NCI-H1694 (cell line): ENCODE data around the gene PODN.

Experiments
- DNase-seq: peaks from one replicate; lab custom pipeline; 2025; lab: John Stamatoyannopoulos, UW

PODN gene

DNA sequence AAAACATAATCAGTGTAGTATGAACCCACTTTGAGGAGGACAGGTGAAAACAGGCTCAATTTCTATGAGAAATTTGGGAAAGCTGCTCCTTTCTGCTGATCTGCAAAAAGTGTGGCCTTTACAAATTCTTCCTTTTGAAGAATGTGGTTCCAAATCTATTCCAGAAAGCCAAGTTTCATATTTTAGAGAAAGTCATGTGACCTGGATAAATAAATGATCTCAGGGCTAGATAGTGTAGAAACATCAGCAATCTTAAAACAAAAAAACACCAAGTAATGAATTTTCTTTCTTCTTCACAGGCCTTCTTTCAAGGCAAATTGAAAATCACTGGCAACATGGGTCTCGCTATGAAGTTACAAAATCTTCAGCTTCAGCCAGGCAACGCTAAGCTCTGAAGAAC is 11.7 kb upstream of the PODN start:
- no peak for DNase-seq

DNA sequence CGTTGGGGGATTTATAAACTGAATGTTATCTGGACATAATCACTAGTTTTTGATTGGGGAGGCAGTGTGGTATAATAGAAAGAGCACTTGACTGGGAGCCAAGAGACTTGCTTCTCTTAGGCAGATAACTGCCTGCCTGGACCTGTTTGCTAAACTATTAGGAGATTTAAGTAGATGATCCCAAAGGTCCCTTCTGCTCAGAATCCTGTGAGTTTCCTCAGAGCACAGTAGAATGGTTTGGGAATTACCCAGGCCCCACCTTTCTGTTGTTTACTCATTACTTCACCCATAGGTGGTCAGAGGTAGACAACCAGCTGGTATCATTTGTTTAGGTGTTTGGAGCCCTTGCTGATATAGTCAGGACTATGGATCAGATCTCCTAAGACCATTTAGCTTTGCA is 10.3 kb upstream of the PODN start:
- no peak for DNase-seq

DNA sequence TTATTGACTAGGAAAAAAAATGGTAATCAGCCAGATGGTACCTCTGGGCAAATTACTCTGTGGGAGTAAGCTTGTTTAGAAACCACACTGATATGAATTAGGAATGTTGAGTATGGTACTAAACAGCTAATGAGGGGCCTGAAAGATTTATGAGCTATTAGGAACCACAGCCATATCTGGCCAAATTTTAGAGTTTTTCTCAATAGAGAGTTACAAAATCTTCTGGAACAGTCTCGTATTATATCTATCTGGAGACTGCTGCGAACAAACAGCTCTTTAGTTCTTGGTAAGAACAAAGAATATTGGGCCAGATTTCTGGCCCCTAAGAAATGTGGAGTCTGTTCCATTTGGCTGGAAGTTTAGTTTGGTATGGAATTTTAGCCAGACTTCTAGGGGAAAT is 4.9 kb upstream of the PODN start:
- peak; percentile 41 for DNase-seq

DNA sequence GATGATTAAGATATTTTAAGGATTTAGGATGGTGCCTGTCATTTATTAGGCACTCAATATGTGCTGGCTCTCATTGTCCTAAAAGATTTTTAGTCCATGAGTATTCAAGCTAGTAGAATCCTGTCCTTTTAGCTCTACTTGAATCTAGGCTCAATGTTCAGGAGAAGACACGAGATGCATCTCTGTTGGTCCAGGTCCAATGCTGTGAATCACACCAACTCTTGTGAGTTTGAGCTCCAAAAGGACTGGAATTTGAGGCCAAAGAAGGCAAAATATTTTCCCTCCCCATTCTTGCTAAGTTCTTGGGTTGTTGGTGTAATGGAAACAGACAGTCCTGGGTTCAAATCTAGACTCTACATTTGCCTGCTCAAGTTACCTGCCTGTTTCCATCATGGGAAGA is 1.4 kb upstream of the PODN start:
- DNase-seq = no peak

- no peak for DNase-seq
Observed at GRCh38 chr1:53061123-53061858, 722 bp upstream of the PODN start.

- DNase-seq = no peak
Observed at GRCh38 chr1:53062708-53063591, 937 bp downstream of the PODN start.

DNA sequence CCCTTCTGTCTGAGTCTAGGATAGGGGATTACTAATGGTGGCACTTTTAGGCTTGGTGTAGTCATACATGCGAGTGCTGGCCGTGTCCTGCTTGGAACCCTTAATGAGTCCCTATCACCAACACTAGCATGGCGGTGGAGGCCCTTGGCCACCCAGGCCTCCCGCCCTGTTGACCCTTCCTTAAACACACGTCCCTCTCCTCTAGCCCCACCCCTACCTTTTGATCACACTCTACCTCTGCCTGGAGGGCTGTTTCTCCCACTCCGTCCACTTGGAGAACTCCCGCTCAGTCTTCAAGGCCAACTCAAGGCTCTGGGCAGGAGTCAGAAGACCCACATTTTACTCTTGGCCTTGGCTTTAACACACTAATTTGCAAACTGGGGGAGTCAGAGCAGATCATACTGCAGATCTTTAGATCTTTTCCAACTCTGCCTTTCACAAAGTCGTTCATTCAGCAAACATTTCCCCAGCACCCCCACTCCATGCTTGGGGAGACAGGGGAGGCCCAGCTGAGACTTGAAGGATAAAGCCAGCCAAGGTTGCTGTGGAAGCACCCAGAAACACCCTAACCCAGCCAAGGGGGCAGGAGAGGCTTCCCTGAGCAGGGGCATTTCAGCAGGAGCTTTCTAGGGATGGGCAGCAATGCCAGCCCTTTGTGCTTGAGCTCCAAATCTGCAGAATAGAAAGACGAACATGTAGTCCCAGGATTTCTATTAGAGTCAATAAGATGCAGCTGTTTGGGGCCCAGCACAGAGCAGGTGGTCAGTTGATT is 1.9 kb downstream of the PODN start:
- DNase-seq = no peak

GRCh38 chr1:53065391-53065790 is 3.4 kb downstream of the PODN start:
- DNase-seq = no peak

- DNase-seq = no peak
Observed at GRCh38 chr1:53066488-53066887, 4.5 kb downstream of the PODN start.

DNA sequence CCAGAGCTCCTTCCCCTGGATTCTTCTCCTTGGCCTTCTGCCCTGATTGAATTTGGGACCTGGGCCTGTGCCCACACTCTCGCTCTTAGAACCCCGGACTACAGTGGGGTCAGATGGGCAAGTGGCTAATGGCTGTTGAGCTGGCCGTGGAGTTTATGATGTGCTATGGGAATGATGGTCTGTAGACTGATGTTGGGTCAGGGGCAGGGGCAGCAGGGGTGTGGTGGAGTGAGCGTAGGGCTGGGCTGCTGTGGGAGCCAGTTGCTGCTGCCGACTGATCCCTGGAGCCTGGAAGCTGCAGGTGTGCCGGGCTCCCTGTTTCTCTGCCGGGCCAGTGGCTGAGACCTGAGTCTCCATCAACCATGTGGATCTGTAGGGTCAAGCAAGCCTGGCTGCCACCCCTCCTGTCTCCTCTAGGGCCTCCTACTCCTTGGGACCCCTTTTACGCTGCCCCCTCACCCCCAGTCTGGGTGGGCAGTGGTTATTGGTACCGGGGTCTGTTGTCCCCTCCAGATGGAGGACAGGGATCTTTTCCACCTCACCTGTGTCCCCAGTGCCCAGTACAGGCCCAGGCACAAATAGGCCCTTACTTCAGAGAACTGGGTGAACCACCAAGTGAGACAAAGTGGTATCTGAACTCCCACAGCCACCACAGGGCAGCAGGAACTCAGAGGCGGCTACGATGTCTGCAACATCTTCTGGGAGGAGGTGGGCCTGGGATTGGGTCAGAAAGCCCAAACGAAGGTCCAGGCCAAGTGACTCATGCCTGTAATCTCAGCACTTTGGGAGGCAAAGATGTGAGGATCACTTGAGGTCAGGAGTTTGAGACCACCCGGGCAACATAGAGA is 5.1 kb downstream of the PODN start:
- DNase-seq = no peak

- no peak for DNase-seq
Observed at GRCh38 chr1:53067886-53068285, 5.9 kb downstream of the PODN start.

DNA sequence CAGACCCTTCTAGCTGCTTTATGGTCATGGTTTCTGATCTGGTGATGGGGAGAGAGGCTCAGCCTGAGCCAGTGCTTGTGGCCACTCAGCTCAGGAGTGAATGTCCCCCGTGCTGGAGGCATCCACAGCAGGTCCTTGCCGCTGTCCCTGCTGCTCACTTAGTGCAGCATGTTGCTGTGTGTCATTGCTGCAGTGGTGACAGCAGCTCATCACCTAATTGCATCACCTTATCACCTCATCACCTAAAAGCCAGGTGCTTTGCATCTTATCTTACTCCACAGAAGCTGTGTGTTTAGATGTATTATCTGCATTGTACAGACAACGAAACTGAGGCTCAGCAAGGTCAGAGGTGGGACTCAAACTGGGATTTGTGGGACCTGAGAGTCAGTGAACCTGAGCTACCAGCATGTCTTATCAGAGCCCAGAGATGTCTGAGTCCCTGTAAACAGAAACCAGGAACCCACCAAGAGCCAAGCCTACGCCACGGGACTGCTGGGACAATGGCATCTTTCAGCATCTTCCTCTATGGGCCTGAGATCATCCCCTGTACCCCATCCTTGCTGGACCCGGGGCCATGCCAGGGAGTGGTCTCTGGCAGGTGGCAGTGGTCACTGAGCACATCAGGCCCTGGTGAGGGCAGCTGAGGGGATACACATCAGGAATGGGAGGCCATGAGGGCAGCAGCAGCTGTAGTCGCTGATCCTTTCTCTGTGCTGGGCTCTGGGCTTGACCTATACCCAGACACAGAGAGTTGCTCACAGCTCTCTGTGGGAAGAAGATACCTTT is 6.5 kb downstream of the PODN start:
- no peak for DNase-seq

- no peak for DNase-seq
Observed at GRCh38 chr1:53069265-53069662, 7.3 kb downstream of the PODN start.

DNA sequence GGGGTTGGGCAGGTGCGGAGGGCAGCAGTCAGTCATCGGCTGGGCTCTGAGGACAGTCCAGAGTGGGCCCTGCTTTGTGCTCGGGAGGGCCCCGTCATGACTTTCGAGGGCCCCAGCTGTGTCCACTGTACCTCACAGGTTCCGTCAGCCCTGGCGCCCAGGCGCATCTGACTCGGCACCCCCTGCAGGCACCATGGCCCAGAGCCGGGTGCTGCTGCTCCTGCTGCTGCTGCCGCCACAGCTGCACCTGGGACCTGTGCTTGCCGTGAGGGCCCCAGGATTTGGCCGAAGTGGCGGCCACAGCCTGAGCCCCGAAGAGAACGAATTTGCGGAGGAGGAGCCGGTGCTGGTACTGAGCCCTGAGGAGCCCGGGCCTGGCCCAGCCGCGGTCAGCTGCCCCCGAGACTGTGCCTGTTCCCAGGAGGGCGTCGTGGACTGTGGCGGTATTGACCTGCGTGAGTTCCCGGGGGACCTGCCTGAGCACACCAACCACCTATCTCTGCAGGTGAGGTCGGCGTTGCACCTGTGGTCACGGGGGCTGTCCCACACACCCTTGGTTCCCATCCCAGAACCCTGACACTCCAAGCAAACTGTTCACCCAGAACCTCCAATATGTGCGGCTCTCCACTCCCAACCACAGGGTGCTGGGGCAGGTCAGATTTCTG is 7.8 kb downstream of the PODN start:
- no peak for DNase-seq

DNA sequence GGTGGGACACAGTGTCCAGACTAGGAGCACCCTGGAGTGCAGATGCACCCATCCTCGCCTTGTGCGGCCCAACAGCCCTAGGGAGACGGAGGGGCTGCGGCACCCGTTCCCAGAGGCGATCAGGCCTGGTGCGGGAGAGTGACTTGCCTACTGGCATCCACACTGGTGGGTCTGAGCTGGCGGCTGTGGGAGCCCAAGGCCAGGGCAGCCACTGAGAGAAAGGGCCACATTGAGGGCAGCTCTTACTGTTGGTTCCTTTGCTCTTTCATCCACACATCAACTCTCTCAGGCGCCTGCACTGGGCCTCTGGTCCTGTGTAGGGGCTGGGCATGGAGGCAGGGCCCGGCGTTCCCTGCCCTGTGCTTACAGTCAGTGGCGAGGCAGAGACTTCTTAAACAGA is 8.6 kb downstream of the PODN start:
- DNase-seq = no peak

GRCh38 chr1:53071167-53071865 is 9.3 kb downstream of the PODN start:
- DNase-seq = no peak

- no peak for DNase-seq
Observed at GRCh38 chr1:53071915-53072314, 9.9 kb downstream of the PODN start.

- no peak for DNase-seq
Observed at GRCh38 chr1:53073287-53073686, 11.3 kb downstream of the PODN start.

GRCh38 chr1:53073868-53074311 is 11.9 kb downstream of the PODN start:
- DNase-seq = peak; percentile 55
